OCI-LY7 (cell line): ENCODE results near the gene ZNF358.

Experiments
- EZH2phosphoT487 ChIP-seq: fragments of 200-600 bp; sonication (generic); IDR thresholded peaks from 2 replicates; pipeline ENCODE4 v1.6.1; 2018; ENCODE audit warnings: low read depth, borderline replicate concordance, mild to moderate bottlenecking, mixed run types, antibody characterized with exemption, low read length, moderate library complexity, mixed read lengths
- TF ChIP-seq, protein P1 (sequence below): fragments of 200-600 bp; sonication (generic); conservative IDR thresholded peaks from 2 replicates; pipeline ENCODE4 v1.5.1; 2014; ENCODE audit warnings: mild to moderate bottlenecking, antibody characterized with exemption, low read length, moderate library complexity, mixed read lengths

DNA sequence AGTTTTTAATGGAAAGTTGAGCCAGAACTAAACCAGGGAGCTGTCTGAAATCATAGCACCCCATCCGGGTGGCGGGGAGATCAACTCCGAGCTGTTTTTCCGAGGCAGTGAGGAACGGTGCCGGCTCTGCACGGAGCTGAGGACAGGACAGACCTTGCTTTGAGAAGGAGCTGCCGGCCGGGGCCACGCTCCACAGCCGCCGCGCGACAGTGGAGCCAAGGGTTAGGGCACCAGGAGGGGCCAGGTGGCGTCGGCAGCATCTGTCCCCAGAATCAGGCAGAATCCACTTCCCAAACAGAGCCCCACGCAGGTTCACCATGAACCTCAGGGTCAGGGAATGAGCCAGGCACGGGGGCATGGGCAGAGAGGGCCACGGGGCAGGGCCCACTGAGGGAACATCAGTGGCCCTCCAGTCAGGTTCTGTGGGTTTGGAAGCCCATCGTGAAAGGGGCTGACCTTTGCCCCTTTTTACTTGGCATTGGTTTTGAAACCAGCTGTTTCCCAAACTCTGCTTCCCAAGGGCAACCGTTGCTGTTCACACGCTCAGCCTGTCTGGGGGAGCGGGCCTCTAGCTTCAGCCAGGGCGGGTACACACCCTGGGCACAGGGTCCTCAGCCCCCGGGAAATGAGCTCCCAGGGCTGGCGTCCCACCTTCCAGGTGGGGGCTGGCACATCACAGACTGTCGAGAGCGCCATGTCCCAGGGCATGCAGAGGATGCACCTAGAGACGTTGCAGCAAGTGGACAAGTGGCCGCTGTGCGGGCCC lies 45.2 kb upstream of the ZNF358 start:
- TF ChIP-seq, protein P1, sequence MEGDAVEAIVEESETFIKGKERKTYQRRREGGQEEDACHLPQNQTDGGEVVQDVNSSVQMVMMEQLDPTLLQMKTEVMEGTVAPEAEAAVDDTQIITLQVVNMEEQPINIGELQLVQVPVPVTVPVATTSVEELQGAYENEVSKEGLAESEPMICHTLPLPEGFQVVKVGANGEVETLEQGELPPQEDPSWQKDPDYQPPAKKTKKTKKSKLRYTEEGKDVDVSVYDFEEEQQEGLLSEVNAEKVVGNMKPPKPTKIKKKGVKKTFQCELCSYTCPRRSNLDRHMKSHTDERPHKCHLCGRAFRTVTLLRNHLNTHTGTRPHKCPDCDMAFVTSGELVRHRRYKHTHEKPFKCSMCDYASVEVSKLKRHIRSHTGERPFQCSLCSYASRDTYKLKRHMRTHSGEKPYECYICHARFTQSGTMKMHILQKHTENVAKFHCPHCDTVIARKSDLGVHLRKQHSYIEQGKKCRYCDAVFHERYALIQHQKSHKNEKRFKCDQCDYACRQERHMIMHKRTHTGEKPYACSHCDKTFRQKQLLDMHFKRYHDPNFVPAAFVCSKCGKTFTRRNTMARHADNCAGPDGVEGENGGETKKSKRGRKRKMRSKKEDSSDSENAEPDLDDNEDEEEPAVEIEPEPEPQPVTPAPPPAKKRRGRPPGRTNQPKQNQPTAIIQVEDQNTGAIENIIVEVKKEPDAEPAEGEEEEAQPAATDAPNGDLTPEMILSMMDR, result no peak
- TF ChIP-seq EZH2phosphoT487, result no peak
